Transverse colon (tissue), 4 donors: ENCODE measurements around the gene CD40.
"Not testable (repeated sequence)": the region's sequence is repeated elsewhere in the genome, so short reads cannot be mapped to it uniquely, and the experiment has no call there.

Experiments used
- EP300 ChIP-seq: sonication (generic); formaldehyde crosslinking; IDR thresholded peaks from one replicate; pipeline ENCODE4 v1.6.1; 2017; ENCODE audit warnings: antibody characterized with exemption, low read depth
- POLR2A ChIP-seq: fragments of 450-650 bp; IDR thresholded peaks from one replicate; pipeline ENCODE4 v1.6.1; 2016; ENCODE audit warnings: antibody characterized with exemption, mild to moderate bottlenecking, moderate library complexity
- POLR2AphosphoS5 ChIP-seq, 3 donors: sonication (generic); formaldehyde crosslinking; IDR thresholded peaks; one replicate each; pipeline ENCODE4 v1.6.1; 2016; ENCODE audit warnings: antibody characterized with exemption in 3 of 3
- TF ChIP-seq, protein P1 (sequence below), 5 experiments: fragments of 200-600 bp in 3 of 5; fragments of 450-650 bp in 2 of 5; sonication (generic) in 3 of 5; IDR thresholded peaks; 1 replicate in 2 of 5; 2 replicates in 3 of 5; pipeline ENCODE4 v1.5.1; 2016 to 2017; ENCODE audit warnings: antibody characterized with exemption in 5 of 5, inconsistent platforms in 3 of 5, mild to moderate bottlenecking in 2 of 5, moderate library complexity in 1 of 5

DNA sequence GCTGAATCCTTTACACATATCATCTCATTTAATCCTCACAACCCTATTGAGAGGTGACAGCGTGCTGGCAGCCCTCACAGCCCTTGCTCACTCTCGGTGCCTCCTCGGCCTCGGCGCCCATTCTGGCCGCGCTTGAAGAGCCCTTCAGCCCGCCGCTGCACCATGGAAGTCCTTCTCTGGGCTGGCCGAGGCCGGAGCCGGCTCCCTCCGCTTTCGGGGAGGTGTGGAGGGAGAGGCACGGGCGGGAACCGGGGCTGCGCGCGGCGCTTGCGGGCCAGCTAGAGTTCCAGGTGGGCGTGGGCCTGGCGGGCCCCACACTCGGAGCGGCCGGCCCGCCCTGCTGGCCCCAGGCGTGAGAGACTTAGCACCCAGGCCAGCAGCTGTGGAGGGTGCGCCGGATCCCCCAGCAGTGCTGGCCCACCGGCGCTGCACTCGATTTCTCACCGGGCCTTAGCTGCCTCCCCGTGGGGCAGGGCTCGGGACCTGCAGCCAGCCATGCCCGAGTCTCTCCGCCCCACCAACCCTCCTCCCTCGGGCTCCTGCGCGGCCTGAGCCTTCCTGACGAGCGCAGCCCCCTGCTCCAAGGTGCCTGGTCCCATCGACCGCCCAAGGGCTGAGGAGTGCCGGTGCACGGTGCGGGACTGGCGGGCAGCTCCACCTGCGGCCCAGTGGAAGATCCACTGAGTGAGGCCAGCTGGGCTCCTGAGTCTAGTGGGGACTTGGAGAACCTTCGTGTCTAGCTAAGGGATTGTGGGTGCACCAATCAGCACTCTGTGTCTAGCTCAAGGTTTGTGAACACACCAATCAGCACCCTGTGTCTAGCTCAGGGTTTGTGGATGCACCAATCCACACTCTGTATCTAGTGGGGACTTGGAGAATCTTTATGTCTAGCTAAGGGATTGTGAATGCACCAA, 26.2 kb upstream of the CD40 start:
- TF ChIP-seq POLR2A; POLR2AphosphoS5 (IDR thresholded peaks at IDR 0.05); EP300: not testable (repeated sequence)
- TF ChIP-seq, protein P1, sequence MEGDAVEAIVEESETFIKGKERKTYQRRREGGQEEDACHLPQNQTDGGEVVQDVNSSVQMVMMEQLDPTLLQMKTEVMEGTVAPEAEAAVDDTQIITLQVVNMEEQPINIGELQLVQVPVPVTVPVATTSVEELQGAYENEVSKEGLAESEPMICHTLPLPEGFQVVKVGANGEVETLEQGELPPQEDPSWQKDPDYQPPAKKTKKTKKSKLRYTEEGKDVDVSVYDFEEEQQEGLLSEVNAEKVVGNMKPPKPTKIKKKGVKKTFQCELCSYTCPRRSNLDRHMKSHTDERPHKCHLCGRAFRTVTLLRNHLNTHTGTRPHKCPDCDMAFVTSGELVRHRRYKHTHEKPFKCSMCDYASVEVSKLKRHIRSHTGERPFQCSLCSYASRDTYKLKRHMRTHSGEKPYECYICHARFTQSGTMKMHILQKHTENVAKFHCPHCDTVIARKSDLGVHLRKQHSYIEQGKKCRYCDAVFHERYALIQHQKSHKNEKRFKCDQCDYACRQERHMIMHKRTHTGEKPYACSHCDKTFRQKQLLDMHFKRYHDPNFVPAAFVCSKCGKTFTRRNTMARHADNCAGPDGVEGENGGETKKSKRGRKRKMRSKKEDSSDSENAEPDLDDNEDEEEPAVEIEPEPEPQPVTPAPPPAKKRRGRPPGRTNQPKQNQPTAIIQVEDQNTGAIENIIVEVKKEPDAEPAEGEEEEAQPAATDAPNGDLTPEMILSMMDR (IDR thresholded peaks at IDR 0.05) = not testable (repeated sequence)
